ENCODE data around the gene TSTD2. TPM values are rescaled to one million over a fixed set of nuclear protein-coding genes. Genes with fewer than 3 reads are reported as not detected.

Gene TSTD2
- polyA plus RNA-seq (ENCODE audit: insufficient read length) = 25.2 TPM

GRCh38 chr9:97632985-97633858 is at the start of gene TSTD2, which contains the start of gene NCBP1:
TSTD2 (minus strand) TSS chr9:97633368; CDS start chr9:97627562, 5,806 bp downstream.
NCBP1 (plus strand) TSS chr9:97633821; CDS start chr9:97633882, 61 bp downstream.
- DNase-seq (ENCODE audit: low read depth) = peak; percentile 91

GRCh38 chr9:97682242-97682641 is 49.1 kb upstream of the TSTD2 start:
- DNase-seq (ENCODE audit: low read depth) = no peak

- no peak for DNase-seq (ENCODE audit: low read depth)
Observed at GRCh38 chr9:97675655-97676054, 42.5 kb upstream of the TSTD2 start.

- DNase-seq (ENCODE audit: low read depth) = no peak
Observed at GRCh38 chr9:97673922-97674321, 40.8 kb upstream of the TSTD2 start.

- no peak for DNase-seq (ENCODE audit: low read depth)
Observed at GRCh38 chr9:97672403-97672802, 39.2 kb upstream of the TSTD2 start.

GRCh38 chr9:97670586-97670985 is 37.4 kb upstream of the TSTD2 start:
- no peak for DNase-seq (ENCODE audit: low read depth)

- no peak for DNase-seq (ENCODE audit: low read depth)
Observed at GRCh38 chr9:97668485-97668884, 35.3 kb upstream of the TSTD2 start.

- no peak for DNase-seq (ENCODE audit: low read depth)
Observed at GRCh38 chr9:97666907-97667686, 33.9 kb upstream of the TSTD2 start.

GRCh38 chr9:97665742-97666141 is 32.6 kb upstream of the TSTD2 start:
- DNase-seq (ENCODE audit: low read depth) = no peak

GRCh38 chr9:97660847-97661246 is 27.7 kb upstream of the TSTD2 start:
- no peak for DNase-seq (ENCODE audit: low read depth)

- no peak for DNase-seq (ENCODE audit: low read depth)
Observed at GRCh38 chr9:97660340-97660739, 27.2 kb upstream of the TSTD2 start.

GRCh38 chr9:97659771-97660170 is 26.6 kb upstream of the TSTD2 start:
- DNase-seq (ENCODE audit: low read depth) = no peak

- no peak for DNase-seq (ENCODE audit: low read depth)
Observed at GRCh38 chr9:97658707-97659106, 25.5 kb upstream of the TSTD2 start.

GRCh38 chr9:97651646-97652045 is 18.5 kb upstream of the TSTD2 start:
- DNase-seq (ENCODE audit: low read depth) = no peak

- DNase-seq (ENCODE audit: low read depth) = no peak
Observed at GRCh38 chr9:97647996-97648395, 14.8 kb upstream of the TSTD2 start.

GRCh38 chr9:97645720-97646119 is 12.6 kb upstream of the TSTD2 start:
- DNase-seq (ENCODE audit: low read depth) = no peak

GRCh38 chr9:97640325-97640724 is 7.2 kb upstream of the TSTD2 start:
- DNase-seq (ENCODE audit: low read depth) = no peak

- no peak for DNase-seq (ENCODE audit: low read depth)
Observed at GRCh38 chr9:97638666-97639065, 5.5 kb upstream of the TSTD2 start.

- DNase-seq (ENCODE audit: low read depth) = no peak
Observed at GRCh38 chr9:97636903-97637302, 3.7 kb upstream of the TSTD2 start.

- no peak for DNase-seq (ENCODE audit: low read depth)
Observed at GRCh38 chr9:97635026-97635425, 1.9 kb upstream of the TSTD2 start.

- no peak for DNase-seq (ENCODE audit: low read depth)
Observed at GRCh38 chr9:97633859-97634490, 807 bp upstream of the TSTD2 start.
